HG02623 (cell line): ENCODE data around the gene JADE1.

ENCODE experiments used
- ATAC-seq: cut with Tn5 transposase; IDR thresholded peaks from one replicate; pipeline ENCODE4 v1.9.1; 2021; ENCODE audit warnings: moderate library complexity; ENCODE audit not compliant: unreplicated experiment

The JADE1 gene

DNA sequence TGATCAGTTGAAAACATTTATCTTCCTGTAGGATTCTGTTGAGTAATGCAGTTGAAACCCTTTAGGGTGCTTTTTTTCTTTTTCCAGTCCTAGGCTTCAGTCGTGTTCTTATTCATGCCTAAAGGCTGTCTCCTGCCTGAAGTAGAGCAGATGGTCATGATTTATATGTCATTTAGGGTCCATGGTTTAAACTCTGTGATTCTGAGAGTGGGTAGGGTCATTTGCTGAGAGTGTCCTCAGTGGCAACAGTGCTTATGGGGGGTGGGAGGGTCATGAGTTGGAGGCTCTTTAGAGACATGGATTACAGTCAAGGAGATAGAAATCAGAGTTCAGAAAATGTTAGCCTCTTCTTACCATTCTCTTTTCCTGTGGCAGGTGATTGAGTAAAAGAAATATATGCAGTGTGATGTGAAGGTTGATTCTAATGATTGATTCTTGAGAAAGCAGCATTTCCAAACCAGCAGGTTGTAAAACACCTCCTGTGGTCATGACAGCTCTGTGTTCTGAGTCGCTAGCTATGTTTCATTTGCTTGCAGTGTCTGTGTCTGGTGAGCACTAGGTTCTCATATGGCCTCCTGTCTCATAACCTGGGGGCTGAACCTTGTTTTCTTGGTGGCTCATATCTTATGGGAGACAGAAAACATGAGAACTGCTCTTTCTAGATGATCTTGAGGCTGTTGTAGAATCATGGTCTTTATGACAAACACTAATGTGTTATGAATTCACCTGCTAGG, 60.4 kb downstream of the JADE1 start:
- no peak for ATAC-seq

DNA sequence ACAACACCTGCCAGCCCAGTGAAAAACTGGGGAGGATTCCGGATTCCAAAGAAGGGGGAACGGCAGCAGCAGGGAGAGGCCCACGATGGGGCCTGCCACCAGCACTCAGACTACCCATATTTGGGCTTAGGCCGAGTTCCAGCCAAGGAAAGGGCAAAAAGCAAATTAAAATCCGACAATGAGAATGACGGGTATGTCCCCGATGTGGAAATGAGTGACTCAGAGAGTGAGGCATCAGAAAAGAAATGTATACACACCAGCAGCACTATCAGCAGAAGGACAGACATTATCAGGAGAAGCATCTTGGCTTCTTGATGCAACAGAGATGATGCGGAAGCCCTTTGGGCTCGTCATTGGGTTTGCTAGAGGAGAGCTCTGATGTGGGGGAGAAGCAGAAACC, 62.4 kb downstream of the JADE1 start:
- no peak for ATAC-seq

DNA sequence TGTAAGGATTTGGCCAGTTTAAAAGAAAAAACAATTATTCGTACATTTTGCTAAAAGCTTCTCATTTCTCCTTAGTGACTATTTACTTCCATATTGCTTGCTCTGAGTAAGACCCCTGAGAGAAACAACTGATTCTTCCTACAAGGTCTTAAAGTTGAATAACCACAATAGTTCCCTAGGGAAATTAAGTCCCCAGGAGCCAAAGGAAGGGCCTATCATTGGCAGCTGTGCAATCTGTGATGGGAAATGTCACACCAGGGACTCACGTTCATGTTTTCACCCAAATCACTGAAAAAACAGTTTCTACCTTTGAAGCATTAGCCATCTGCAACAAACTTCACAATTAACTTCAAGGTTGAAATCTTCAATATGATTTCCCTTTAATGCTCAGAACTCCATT, 66.7 kb downstream of the JADE1 start:
- no peak for ATAC-seq

DNA sequence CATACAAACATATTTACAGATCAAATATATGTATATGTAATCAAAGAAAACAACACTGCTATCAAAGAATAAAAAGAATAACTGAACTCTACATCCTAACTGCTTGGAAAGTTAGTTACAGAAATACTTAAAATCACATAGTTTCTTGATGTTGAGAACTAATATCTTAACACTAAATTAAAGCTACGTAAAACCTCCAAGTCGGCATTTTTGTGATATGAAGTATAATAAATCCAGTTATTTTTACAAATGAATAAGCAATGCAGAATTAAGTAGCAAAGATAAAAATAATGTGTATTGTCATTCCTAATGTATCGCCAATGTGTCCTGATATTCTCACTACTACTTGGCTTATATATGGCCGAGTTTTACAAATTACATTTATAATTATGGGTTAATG, 68.4 kb downstream of the JADE1 start:
- ATAC-seq: no peak

DNA sequence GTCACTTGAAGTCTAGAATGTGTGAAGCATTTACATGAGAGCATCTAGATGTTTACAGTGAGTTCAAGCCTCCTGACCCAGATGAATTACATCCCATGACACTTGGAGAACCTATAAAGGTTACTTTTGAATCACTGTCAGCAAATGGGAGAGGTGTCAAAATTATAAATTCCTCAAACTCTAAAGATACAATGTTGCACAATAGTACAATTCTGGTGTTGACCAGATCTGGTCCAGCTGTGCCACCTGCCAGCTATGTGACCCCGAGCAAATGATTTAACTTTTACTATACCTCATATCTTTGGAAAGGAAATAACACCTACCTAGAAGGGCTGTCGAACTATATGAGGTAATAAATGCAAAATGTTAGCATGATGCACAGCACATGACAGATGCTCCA, 69.8 kb downstream of the JADE1 start:
- no peak for ATAC-seq

DNA sequence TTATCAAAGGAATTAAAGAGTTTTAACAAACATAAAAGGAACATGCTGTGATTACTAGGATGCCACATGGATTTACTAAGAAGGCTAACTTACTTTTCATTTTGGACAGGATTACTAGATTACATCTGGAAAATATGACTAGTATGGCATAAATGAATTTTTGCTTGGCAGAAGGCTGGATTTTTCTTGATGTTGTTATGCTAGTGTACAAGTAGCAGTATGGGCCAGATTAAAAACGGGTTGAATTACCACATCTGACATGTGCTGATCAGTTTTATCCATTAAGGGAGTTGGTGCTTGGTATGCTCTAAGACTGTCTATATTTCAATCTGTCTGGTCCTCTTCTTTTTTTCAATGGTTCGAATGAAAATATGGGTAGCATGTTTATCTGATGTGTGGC, 70.5 kb downstream of the JADE1 start:
- no peak for ATAC-seq

DNA sequence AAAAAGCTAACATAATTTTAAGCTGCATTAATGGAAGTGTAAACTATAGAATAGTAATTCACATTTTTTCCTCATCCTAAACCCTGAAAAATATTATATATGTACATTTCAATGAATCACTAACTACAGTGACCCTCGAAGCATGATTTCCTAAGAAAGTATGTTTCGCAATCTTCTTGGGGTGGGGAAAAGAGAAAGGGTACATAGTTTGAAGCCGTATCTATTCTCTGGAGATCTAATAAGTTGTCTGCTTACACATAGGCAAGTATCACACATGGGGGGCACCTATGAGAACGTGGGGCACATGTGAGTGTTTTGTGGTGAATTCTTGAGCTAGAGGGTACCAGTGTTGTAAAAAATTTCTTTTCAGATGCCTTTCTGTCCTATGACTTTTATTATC, 71.2 kb downstream of the JADE1 start:
- ATAC-seq: no peak

DNA sequence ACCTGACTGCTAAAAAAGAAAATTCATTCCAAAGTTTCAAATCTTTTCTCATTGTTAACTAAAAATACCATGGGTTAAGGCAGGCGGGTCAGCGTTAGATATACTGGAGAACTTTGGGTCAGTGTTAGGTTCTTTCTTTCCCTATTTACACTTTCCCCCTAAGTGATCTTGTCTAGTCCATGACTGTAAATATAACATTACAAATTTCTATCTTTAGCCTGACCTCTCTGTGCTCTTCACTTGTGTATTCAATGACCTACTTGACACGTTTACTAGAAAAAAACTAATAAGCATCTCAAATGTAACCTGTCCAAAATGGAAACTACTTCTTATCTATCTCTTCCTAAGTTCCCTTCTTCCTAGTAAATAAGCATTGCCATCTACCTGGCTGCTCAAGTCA, 95.3 kb downstream of the JADE1 start:
- no peak for ATAC-seq

DNA sequence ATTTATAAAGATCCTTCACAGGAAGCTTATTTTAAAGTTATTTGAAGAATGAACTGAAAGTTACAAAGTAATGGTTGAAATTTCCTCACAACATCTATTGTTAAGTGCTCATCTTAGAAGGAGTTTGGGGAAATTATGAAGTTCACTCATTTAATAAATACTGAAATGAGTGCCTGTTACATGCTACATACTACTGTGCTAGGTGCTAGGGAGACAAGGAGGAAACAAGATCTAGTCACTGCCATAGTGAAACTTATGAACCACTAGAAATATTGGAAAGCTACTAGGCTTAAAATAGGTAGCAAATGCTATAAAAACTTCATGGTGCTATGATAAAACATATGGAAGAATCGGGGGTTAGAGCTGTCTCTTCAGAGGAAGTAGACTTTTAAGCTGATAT, 97.1 kb downstream of the JADE1 start:
- no peak for ATAC-seq

DNA sequence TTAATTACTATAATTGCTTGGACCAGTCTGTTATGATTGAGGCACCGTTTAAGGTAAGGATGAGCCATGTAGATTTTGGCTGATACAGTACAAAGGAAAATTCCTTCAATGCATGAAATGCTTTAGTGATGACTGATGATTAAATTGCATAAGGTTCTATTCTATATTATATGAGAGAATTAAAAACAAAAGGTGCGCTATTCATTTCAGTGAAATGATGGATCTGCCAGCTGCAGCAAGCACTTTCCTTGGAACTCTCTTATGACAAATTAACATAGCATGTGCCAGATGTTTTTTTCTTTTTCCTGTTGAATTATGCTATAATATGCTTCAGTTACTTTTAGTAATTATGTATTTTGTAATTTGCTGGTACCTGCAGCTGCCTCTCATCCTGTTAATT, 98.5 kb downstream of the JADE1 start:
- no peak for ATAC-seq

DNA sequence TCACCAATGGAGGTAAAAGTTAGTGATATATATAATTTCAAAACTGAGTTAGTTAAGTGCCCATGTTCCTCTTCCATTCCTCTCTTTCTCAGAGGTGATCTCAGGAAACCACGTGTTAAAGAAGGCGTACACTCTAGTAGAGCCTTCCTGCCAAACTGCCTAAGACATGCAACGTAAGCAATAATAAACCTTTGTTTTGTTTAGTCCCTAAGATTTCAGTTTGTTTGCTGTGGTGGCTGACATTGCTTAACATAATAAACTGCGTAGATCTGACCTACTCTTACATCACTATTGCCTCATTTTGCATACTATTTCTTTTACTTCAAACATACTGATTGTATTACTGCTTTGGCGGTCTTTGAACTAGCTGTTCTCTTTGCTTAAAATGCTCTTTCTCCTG, 99.2 kb downstream of the JADE1 start:
- ATAC-seq: no peak

DNA sequence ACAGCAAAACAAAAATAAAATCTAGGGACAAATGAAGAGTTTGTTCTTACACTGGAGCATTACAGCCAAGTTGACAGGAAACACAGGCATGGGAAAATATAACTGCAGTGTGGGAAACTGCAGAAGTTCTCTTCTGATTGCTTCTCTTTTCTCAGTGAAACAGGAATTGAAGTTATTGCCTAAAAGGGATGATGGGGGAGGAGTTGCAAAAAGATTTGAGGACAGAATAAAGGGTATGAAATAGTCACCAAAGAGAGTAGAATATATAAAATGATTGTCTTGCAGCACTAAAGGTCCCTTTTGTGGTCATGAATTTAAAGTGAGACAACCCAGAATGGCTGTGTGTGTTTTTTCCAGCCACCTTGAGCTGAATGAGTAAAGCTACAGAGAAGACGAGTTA, 103.7 kb downstream of the JADE1 start:
- no peak for ATAC-seq

DNA sequence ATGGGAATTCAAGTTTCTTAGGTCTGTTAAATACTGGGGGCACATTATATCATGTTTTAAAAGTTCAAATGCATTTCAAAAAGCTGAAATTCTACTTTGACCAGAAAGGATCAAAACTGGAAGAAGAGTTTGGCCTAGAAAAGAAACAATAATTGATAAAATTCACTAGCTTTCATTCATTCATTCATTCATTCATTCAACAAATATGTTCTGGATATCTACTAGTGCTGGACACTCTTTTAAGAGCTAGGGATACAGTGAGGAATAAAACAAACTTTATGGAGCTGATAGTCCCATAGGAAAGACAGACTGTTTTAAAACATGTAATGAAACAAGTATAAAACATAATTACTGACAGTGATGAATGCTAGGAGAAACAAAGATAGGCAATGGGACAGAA, 106.0 kb downstream of the JADE1 start:
- no peak for ATAC-seq

DNA sequence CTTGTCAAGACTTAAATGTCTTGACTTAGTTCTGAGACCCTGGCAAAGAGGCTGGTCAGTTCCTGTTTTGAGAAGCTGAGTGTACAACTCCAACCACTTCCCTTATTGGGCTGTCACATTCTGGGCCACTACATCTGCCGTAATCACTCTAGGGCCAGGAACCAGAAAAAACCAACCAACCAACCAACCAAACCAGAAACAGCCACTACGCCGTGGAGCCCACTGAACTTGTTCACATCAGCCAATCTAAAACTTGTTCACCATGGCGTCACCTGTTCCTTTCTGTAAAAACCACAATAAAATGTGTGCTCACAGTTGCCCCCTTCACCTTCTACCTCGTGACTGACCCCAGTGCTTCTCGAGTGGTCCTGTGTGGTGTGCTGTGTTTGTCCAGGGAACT, 107.3 kb downstream of the JADE1 start:
- peak; percentile 72 for ATAC-seq

DNA sequence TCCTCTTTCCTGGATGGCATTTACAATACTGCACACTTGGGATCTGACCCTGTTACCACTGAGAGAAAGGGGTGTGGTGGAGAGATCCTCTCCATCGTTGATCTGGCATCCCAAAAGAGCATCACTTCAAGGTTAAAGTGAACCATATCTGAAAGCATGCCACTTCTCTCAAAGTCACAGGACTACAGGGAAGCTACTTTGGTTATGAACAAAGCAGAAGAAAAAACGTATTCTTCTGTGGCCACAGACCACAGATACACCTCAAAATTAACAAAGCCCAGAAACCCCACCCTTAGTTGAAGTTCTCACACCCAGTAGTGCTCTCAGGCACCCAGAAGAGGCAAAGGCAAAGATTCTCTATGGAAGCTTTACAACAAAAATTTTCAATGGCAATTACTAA, 108.3 kb downstream of the JADE1 start:
- peak; percentile 65 for ATAC-seq

DNA sequence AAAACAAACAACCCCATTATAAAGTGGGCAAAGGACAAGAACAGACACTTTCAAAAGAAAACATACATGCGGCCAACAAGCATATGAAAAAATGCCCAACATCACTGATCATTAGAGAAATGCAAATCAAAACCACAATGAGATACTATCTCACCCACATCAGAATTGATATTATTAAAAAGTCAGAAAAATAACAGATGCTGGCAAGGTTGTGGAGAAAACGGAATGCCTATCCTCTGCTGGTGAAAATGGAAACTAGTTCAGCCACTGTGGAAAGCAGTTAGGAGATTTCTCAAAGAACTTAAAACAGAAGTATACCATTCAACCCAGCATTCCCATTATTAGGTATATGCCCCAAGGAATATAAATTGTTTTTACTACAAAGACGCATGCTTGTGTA, 112.5 kb downstream of the JADE1 start:
- no peak for ATAC-seq
